Coronary artery (tissue), 2 donors: ENCODE data around the gene MRGPRF.
A peak's percentile ranks its signal among the peaks of the same experiment; 100 is the strongest.

Source experiments
- DNase-seq: peaks from one replicate; pipeline ENCODE4 v3.0.0-alpha.2; 2017; ENCODE audit warnings: low spot score
- H3K27ac ChIP-seq, 2 donors: fragments of 200-600 bp; sonication (generic); one replicate each; pipeline ENCODE4 v1.5.1; 2016 to 2019
- H3K4me3 ChIP-seq: fragments of 200-600 bp; sonication (generic); 2 replicates; pipeline ENCODE4 v1.5.1; 2016; ENCODE audit warnings: mild to moderate bottlenecking, moderate library complexity
- CTCF ChIP-seq: fragments of 200-600 bp; sonication (generic); IDR thresholded peaks from one replicate; pipeline ENCODE4 v1.5.1; 2019; ENCODE audit warnings: antibody characterized with exemption

MRGPRF gene

GRCh38 chr11:68966894-68967780, 45.9 kb downstream of the MRGPRF start:
- TF ChIP-seq CTCF = no peak
- H3K27ac ChIP-seq = no peak overlapping the region
- peak; percentile 35 for DNase-seq
- no peak overlapping the region for H3K4me3 ChIP-seq

DNA sequence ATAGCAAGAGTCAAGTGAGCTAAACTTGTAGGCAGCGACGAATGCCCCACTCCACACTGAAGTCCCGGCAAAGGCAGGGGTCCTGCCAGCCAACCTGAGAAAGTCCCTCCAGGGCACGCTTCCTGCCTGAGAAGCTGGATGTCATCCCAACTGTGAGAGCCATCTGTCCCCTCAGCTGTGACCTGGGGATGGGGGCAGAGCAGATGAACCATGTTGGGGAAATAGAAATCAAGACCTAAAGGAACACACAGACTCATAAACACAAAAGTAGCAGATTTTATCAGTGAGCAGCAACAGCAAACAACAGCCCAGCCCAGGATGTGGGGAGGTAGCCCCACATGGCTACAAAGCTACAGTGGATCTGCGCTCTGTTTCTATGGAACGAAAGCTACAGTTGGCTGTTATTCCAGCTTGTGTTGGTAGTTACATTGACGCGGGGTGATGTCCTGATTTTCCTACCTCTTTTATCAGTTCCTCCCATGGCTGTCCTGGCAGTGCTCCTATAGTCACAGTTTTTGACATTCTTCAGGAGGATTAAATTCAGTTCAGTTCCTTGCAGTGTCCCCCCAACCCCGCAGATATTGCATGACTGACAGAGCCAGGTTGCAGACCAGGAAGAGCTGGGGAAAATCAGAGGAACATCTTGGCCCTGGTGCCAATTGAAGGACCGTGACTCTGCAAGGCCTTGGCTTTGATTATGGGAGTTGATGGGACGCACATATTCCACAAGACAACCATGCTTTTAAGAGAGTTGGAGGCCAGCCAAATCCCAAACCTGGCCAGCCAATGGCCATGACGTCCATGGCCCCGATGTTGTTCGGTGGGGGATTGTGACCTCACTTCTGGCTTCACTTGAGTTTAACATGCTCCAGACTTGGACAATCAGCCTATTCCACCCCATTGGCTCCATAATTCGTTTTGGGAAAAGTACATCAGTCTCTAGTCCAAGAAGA, 46.9 kb downstream of the MRGPRF start:
- DNase-seq = peak; percentile 60
- TF ChIP-seq CTCF = no peak
- Histone ChIP-seq H3K4me3 (no peak overlapping the region), H3K27ac (no peak overlapping the region)

DNA sequence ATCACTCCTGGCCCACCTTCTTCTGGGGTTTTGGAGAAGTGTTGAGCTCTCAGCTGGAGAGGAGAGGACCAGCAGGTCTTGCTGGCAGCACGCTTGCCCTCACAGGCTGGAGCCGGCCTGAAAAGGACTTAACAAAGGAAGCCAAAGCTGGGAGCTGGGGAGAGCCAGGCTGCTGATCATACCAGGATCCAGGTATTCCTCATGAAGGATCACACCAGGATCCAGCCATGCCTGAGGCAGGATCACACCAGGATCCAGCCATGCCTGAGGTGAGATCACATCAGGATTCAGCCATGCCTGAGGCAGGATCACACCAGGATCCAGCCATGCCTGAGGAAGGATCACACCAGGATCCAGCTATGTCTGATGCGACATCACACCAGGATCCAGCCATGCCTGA, 49.3 kb downstream of the MRGPRF start:
- DNase-seq = peak; percentile 82
- TF ChIP-seq CTCF = no peak
- Histone ChIP-seq H3K27ac (no peak overlapping the region), H3K4me3 (no peak overlapping the region)

- H3K4me3 ChIP-seq = no peak overlapping the region
- H3K27ac ChIP-seq = no peak overlapping the region
- peak; percentile 69 for DNase-seq
- TF ChIP-seq CTCF = no peak
Observed at GRCh38 chr11:68962527-68963250, 50.4 kb downstream of the MRGPRF start.

GRCh38 chr11:68961245-68961644, 51.8 kb downstream of the MRGPRF start:
- no peak for TF ChIP-seq CTCF
- DNase-seq = peak; percentile 54

GRCh38 chr11:68960294-68961071, 52.6 kb downstream of the MRGPRF start:
- no peak for TF ChIP-seq CTCF
- Histone ChIP-seq H3K27ac (no peak overlapping the region), H3K4me3 (no peak overlapping the region)
- DNase-seq = no peak

More at GRCh38 chr11:68961245-68961644, 51.8 kb downstream of the MRGPRF start:
- no peak overlapping the region for H3K27ac ChIP-seq
- no peak overlapping the region for H3K4me3 ChIP-seq
